ENCODE measurements around the gene SLIT3.

SLIT3 gene

GRCh38 chr5:169300468-169301385 is at the start of gene SLIT3:
TSS of gene SLIT3 (minus strand) at chr5:169301139. CDS start at chr5:169300709, 430 bp downstream.
- H3K4me3 ChIP-seq (ENCODE audit: low read depth, low read length): no peak within 1 kb of the TSS
- no peak for TF ChIP-seq CTCF (IDR thresholded peaks at IDR 0.05; ENCODE audit: low read depth, low read length, missing control alignments)
- no peak for DNase-seq (ENCODE audit: low read depth)

DNA sequence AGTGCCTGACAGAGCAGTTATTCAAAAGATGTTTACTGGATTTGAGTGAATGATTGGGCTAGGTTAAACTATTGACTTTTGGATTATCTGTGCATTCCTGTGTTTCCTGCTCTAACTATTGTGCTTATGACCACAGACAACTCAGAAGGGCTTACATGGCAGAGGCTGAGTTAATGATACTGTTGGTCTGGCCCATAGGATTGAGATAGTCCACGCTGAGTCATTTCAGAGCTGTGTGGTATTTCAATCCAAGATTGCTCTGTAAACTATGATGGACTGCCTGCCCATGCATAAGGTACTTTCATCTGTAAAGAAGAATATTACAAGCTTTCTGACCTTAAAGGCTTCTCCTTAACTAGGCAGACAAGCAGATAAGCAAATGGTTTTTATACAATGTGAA is 49.1 kb upstream of the SLIT3 start:
- no peak overlapping the region for H3K4me3 ChIP-seq (ENCODE audit: low read depth, low read length)
- no peak for DNase-seq (ENCODE audit: low read depth)
- no peak for TF ChIP-seq CTCF (IDR thresholded peaks at IDR 0.05; ENCODE audit: low read depth, low read length, missing control alignments)

GRCh38 chr5:169347786-169348185 is 46.8 kb upstream of the SLIT3 start:
- no peak overlapping the region for H3K4me3 ChIP-seq (ENCODE audit: low read depth, low read length)
- DNase-seq (ENCODE audit: low read depth): no peak
- TF ChIP-seq CTCF (IDR thresholded peaks at IDR 0.05; ENCODE audit: low read depth, low read length, missing control alignments): no peak

GRCh38 chr5:169344629-169345028 is 43.7 kb upstream of the SLIT3 start:
- H3K4me3 ChIP-seq (ENCODE audit: low read depth, low read length): no peak overlapping the region
- no peak for DNase-seq (ENCODE audit: low read depth)
- TF ChIP-seq CTCF (IDR thresholded peaks at IDR 0.05; ENCODE audit: low read depth, low read length, missing control alignments): no peak

DNA sequence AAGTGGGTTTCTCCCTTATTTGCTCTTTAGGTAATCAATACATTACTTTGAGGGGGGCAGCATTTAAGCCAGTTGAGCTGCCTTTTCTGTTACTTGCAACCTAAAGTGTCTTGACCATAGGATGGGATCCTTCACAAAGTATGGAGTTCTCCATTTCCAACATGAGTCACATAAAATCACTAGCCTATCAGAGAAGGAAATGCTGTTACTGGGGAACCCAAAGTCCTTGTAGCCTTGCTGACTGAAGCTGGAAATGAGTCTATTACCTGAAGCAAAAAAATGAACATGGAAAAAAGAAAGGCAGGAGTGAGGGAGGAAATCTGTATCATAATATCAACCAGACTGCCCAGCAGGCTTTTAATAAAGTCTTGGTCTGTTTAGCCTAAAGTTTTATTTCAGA is 42.8 kb upstream of the SLIT3 start:
- DNase-seq (ENCODE audit: low read depth): no peak
- no peak overlapping the region for H3K4me3 ChIP-seq (ENCODE audit: low read depth, low read length)
- TF ChIP-seq CTCF (IDR thresholded peaks at IDR 0.05; ENCODE audit: low read depth, low read length, missing control alignments): no peak

GRCh38 chr5:169341556-169341955 is 40.6 kb upstream of the SLIT3 start:
- DNase-seq (ENCODE audit: low read depth): no peak
- no peak overlapping the region for H3K4me3 ChIP-seq (ENCODE audit: low read depth, low read length)
- TF ChIP-seq CTCF (IDR thresholded peaks at IDR 0.05; ENCODE audit: low read depth, low read length, missing control alignments): no peak

- no peak for DNase-seq (ENCODE audit: low read depth)
- H3K4me3 ChIP-seq (ENCODE audit: low read depth, low read length): no peak overlapping the region
- TF ChIP-seq CTCF (IDR thresholded peaks at IDR 0.05; ENCODE audit: low read depth, low read length, missing control alignments): no peak
These were observed 38.9 kb upstream of the SLIT3 start for GRCh38 chr5:169339869-169340268.
